Stimulated activated CD4-positive, alpha-beta T cell treated with anti-CD3 and anti-CD28 coated beads, Interleukin-4, amount 100 ng/mL, for 48 hours (primary cell): Measurements from ENCODE around the gene CTBP2.

Experiments used
- DNase-seq, 2 donors: peaks; one replicate each; pipeline ENCODE4 v3.0.0-alpha.2; 2020; ENCODE audit warnings: low read depth in 2 of 2

Gene CTBP2

DNA sequence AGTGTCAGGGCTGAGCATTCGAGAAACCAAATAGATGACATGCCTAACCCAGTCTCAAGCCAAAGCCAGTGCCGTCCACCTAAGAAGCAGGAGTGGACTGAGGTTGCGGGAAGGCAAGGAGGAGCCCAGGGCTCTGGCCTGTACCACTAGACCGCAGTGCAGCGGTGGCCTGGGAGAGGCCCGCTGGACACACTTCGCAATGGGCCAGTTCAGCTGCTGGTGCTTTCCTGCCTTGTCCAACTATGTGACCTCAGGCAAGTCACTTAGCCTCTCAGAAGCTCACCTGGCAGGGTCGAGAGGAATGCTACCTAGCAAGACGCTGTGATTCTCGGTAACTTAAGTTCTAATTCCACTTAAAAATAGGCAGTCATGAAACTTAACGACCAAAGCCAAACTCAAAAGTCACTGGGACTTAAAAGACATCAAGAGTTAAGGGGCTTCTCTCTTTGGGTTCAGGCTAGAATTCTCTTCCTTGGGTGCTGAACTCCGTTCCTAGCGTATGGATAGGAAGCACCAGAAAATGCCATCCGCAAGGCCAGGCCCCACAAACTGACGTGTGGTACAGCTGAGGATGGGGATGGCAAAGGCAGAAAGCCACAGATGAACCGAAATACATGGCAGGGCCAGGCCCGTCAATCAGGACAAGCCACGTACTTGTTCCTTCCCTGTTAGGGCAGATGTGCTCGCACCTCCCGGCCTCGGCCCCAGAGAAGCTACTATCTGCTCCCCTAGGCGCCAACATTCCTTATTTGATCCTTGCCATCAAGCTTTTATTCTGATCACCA lies 34.2 kb downstream of the CTBP2 start:
- DNase-seq = no peak

DNA sequence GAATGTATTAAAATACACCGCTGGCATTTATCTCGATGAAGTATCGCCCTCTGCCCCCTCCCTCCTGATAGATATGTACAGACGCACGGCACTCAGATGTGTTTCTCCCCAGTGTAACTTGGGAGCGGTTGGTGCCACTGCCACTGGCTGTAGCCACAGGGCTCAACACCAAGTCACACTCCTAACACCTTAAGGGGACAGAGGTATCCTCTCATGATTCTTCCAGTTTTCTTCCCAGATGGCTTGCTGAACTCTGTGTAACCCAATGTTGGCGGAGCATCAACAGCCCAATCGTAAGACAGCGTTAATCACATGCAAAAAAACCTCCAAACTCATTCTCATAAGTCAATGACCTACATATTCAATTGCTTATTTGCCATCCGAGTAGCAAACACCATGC lies 35.5 kb downstream of the CTBP2 start:
- DNase-seq = no peak

DNA sequence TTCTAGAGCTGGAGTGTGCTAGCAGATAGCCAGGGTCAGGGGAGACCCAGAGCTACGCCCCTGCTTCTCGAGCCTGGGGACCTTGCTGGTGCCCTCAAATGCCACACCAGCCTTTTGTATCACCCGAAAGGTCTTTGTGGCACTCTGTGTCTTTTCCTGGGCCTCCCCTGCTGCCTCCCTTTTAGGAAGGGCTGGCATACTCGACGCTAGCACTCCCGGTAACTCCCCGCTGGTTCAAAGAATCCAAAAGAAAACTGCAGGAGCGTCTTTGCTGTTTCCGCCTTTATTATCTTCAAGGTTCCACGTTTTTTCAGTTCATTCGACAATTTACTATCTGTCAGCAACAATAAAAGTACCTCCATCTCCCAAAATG lies 36.3 kb downstream of the CTBP2 start:
- DNase-seq = no peak

DNA sequence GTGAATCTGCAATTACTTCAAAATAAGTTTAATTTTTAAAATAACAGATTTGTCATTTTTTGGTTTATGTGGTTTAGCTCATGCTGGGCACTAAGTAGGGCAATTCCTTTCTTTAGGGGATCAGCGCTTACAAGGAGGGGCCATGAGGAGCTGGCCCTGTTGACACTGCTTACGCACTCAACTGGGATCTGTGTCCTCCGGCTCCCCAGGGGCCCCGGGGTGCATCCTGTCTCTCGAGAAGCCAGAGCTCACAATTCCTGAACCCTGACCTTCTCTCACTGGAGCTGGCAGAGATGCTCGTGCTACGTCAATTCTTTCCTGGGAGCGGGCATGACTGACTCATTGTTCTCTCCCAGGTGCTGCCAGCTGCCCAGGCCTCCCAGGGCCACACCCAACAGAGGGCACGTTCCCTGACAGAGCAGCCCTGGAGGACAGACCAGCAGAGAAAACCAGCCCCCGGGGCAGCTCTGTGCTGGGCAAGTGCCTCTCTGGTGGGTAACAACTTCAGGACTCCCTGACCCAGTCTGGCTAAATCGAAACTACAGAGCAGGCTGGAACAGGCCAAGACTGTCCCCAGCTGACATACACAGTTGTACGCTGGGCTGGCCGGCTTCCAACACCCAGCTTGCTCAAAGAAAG lies 36.8 kb downstream of the CTBP2 start:
- DNase-seq = no peak

DNA sequence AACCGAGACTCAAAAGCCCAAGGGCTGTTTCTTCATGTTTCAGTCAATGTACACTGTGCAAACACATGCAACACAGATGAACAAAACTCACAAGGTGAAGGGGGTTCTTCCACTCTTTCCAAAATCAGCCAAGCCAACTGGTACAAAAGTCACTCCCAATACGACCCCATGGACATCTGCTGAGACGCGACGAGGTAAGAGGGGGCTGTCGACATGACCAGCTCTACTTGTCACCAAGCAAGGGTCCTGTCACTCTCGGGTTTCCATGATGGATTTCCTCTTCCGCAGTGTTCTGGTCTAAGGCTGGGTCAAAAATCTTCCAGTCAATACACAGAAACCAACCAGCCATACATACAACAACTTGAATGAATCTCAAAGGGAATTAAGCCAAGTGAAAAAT lies 37.8 kb downstream of the CTBP2 start:
- DNase-seq = no peak

DNA sequence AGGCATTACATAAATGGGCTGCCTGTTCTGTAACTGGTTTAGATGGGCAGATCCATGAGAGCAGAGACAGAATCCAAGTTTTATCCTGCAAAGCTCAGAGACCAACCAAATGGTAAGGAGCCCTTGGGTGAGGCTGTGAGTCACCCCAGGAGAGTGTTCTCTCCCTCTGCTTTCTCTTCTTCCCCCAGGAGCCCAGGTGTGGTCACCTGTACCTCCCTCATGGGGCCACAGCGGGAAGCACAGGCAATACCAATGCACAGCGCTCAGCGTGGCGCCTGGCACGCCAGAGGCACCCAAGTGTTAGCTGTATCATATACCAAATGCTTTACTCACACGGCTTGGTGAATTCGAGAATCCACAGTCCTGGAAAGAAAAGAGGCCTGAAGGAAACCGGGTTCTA lies 39.4 kb downstream of the CTBP2 start:
- no peak for DNase-seq

DNA sequence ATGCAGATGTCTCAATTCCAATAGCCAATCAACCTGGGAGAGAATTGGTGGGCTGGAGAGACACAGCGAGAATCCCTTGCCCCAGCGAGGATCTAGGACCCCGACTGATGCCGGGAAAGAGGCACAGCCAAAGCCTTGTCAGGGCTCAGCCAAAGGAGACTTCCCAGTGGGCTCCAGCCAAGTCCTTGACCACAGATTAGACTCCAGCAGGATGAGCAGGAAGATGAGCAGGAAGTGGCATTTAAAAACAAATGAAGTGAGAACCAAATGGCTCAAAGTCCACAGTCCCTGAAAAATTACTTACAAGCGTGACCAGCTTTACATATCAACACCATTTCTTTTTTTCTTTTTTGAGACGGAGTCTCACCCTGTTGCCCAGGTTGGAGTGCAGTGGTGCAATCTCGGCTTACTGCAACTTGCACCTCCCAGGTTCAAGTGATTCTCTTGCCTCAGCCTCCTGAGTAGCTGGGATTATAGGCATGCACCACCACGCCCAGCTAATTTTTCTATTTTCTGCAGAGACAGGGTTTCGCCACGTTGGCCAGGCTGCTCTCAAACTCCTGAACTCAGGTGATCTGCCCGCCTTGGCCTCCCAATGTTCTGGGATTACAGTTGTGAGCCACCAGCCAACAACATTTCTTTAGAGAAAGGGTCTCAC lies 40.2 kb downstream of the CTBP2 start:
- no peak for DNase-seq

DNA sequence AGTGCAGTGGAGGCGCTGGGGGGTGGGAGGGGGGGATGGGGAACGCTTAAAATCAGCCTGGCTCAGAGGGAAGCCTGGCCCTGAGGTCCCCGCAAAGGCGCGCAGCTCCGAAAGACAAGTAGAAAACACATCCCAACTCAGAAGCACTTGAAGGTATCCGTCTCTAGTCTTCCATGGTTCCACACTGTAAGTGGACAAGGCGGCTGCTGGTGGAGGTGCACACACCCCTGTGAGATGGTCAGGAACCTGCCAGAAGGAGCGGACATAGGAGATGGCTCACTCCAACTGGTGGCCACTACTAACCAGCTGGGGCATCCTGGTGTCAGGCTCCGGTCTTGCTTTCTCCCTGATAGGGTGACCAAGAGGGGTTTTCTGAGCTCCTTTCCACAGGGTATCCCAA lies 41.7 kb downstream of the CTBP2 start:
- DNase-seq = no peak

DNA sequence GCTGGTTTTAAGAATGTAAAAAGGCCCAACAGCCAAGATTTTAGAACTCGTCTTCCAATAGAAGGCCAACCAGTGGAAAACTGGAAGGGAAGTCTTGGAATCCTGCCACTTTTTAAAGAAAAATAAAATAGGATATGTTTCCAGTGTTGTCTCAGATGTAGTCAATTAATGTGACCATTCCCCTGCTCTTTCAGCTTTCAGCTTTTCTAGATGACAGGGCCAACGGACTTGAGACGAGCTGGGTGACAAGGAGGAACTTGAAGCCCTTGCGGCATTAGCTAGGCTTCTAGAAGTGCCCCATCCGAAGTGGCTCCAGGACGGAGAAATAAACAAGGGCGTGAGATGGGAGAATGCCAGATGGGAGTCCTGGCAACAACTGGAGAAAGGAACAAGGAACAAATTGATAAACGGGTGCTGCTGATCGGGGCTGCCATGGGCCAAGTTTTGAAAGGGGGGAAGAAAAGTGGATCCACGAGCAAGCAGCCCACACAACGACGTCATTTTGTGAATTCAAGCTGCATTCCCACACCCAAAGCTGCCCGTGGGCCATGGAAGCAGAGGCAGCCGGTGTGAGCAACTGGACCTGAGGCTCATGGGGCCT lies 42.3 kb downstream of the CTBP2 start:
- no peak for DNase-seq

DNA sequence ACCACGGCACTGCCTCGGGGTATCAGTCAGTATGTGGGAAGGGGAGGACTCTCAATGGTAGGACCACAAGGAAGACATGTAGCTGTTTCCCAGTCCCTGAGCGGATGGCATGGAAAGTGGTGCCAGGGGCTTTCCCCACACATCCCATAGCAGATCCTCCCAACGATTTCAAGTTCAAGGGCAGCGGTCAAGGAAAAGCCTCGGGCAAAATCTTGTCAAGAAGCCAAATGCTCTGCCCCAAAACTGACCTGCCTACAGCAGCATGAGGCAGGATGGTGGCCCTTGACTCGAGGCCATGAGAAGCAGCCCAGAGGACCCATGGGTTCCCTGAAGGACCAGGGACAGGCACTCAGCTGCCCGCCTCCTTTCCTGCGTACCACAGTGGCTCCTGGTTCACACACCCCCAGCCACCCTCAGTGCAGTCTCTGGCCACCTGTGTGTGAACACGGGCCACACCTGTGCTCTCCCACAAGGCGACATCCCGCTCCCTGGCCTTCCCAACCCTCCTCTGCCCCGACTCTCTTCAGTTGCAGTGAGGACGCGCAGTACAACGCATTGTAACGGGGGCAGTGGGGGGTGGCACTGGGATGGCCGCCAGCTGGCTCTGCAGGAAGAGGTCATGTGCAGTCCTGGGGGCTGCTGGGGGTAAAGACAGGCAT lies 43.6 kb downstream of the CTBP2 start:
- DNase-seq = no peak

DNA sequence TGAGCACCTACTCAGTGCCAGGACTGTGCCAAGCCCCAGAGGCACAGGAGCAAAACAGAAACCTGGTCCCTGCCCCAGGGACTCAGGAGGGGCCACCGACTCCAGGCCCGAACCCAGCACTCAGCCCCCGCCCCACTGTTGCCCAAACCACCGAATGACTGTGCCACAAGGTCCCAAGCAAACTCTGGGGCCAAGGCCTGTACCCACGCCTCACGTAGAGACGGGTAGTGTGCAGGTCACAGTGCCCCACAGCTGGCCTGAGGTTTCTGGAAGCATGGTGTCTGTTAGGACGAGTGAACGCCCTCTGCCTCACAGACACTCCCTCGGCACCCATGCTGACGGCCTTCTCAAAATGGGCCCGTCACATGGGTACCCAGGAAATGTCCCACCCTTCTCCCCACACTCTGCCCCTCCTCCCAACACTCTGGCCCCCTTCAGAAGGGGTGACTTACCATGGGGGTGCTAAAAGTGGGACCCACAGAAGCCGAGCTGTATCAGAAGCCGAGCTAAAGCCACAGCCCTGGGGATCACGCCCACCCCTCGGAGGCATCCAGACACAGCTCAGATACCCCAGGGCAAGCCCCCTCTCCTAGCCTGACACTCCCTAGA lies 44.2 kb downstream of the CTBP2 start:
- no peak for DNase-seq

DNA sequence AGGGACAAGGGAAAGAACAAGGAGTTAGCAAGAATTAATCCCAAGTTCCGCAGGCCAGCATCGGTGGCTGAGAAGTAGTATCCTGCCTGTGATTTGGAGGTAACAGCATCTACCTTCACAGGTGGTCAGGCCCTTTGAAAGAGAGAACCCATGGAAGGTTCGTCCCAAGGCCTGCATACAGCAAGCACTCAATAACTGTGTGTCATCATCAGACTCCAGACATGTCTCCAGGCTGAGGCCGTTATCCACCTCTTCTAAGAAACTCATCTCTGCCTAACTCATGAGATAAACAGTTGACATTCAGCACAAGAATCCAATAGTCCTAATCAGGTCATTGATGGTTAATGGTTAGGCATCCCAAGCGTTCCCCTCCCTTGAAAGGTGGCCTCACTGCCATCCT lies 45.0 kb downstream of the CTBP2 start:
- DNase-seq = no peak

DNA sequence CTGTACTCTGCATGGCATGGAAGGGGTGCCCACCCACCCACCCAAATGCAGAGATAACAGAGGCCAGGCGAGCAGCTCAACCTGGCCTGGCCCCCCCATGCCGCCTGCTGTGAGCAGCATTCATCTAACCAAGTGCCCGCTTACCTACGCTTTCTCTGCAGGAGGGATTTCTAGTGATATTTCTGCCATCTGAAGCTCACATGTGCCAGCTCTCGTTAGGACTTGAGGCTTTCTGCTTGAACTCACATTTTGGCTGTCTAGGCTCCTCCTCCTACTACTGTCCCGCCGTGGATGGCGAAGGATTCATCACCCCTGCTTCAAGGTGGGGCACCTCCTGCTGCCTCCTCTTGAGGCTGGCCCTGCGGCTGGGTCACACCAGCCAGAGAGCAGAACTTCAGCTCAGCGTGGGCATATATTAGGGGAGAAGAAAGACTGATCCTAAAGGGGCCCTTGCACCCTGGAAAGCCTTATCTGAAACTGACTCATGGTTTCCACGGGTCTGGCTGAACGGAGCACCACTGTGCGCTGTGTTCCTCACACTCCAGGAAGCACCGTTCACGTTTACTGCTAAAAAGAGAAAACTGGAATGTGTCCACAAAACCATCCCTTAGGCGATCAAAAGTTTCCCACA lies 45.5 kb downstream of the CTBP2 start:
- no peak for DNase-seq

DNA sequence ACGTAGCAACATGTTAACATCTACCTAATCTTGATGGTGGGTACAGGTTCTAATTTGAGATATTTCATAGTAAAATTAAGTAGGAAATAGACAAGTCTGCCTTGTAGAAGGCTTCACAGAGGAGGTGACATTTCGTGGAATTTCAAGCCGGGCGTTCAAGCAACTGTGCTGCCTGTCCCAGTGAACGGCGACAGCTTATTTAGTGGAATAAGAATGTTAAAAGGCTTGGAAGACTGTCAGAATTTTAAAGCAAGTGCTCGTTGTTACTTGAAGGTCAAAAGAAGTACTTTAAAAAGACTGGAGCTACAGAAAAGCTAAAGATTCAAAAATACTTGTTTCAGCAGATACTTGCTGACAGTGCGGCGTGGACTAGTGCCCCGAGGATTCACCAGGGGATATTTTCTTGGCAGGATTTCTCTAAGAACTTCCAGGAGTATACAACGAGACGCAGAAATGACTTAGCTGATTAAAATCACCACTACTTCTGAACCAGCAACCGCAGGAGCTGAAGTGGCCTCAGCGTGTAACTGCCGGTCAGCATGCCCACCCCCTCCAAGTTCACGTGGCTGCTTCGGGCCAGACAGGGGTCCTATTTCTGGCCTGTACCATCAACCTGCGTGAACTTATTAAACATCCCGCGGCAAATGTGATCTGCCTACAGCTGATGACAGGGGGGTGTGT lies 46.5 kb downstream of the CTBP2 start:
- DNase-seq = no peak

DNA sequence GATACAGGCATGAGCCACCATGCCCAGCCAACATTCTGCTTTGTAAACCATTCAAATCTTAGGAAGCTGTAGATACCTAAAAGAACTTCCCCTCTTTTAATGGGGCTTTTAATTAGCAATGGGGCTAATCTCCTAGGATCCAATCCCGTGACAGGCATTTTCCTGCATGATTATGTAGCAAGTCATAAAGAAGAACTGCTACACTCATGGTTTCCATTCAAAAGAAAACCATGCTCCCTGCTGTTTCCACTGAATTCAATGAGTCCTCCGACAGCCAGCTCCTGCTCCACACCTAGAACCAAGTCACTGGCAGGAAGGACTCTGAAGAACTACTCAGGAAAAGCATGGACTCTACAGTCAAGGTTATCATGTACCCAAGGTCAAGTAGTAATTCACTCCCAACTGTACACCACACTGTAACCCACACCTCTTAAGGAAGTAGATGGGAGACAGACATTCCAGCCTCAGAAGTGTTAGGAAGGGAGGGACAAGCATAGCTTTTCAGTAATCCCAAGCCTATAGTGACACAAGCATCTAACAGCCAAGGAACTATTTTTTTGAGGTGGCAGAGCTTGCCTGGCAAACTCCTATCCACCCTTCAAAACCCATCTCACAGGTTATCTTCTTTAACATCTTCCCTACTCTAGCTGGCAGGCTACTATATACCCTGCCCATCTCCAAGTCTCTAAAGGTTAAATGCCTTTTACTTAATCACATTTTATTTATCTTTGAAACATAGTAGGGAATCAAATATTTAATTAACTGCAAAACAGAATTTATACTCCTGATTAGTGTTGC lies 47.5 kb downstream of the CTBP2 start:
- DNase-seq = no peak

DNA sequence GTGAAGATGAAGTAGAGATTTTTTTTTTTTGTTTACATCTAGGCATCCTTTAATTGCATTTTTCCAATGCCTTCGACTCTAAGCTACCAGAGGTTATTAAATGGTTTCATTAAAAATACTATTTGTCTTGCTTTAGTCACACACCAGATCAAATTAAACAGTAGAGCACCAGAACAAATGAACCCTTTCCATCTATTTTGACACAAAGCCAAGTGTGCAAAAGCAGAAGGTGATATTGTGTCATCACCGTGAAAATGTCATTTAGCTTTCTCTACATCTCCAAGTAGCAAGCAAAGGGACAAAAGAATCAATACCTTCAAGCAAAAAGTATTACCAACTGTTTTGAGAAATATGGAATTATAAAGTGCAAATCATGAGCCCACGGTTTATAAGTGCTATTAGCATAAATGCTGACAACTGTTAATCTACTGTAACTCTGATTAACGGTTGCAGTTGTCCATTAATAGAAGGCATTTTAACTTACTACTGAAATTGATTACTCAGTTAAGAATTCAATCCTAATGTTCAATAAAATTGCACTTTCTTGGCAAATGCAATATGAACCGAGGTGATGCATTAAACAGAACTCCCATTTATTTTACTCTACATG lies 49.1 kb downstream of the CTBP2 start:
- no peak for DNase-seq

DNA sequence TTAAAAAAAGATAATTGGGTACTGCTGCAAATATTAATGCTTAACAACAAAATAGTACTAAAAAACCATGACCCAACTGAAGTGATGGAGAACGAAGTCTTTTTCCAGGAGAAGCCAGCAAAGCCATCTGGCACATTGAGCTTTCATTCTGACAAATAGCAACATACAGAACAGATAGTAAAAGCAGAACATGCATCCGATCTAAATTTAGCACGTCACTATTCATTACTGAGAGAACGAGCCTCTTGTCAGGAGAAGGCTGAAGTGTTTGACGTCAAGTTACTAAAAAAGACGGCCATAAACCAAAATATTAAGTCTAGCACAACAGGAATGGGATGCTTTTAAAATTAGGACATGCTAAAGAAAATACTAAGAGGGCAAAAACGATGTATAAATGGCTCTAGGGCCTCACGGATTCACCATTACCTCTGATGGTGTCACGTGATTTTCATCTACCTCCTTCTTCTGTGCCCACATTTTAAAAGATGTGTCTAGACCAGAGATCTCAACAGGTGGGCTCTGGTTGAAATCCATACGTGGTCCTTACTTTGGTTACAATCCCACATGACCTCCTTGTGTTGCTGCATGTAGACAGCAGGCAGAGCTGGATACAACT lies 52.3 kb downstream of the CTBP2 start:
- no peak for DNase-seq

DNA sequence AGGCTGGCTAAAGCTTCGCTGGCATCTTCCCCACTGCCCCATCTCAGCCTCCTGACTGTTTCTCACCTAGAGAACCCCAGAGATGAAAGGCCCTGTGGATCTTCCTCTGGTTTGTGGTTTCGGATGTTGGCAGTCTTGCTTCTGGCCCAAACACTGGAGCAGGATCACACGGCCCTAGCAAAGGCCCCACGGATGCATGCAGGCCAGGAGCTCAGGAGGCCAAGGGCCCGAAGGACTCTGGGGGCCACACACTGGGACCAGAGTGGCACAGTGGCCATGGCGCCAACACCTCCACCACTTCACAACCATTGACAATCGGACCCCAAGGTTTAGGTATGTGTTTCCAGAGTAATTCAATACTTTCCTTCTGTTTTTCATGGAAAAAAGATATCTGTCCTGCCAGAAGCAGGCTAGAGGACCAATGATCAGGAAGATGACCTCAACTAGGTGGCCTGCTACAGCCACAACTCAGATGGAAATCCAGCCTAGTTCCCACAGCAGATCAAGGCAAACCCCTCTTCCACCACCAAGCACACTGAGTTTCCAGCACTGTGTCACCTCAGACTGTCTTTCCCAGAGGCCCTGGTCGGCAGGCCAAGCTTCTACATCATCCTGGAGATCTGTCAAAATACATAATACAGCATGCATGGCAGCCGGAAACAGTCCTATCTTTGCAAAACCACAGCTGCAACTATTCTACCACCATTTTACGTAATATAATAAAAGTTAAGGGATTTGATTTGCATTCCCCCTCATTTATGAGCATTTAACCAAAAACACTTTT lies 53.0 kb downstream of the CTBP2 start:
- no peak for DNase-seq
